Femur (tissue), 1 donor: ENCODE measurements around the gene DTNA.

ENCODE experiments used
- DNase-seq: peaks from one replicate; pipeline ENCODE4 v3.0.0-alpha.2; 2017

The DTNA gene

DNA sequence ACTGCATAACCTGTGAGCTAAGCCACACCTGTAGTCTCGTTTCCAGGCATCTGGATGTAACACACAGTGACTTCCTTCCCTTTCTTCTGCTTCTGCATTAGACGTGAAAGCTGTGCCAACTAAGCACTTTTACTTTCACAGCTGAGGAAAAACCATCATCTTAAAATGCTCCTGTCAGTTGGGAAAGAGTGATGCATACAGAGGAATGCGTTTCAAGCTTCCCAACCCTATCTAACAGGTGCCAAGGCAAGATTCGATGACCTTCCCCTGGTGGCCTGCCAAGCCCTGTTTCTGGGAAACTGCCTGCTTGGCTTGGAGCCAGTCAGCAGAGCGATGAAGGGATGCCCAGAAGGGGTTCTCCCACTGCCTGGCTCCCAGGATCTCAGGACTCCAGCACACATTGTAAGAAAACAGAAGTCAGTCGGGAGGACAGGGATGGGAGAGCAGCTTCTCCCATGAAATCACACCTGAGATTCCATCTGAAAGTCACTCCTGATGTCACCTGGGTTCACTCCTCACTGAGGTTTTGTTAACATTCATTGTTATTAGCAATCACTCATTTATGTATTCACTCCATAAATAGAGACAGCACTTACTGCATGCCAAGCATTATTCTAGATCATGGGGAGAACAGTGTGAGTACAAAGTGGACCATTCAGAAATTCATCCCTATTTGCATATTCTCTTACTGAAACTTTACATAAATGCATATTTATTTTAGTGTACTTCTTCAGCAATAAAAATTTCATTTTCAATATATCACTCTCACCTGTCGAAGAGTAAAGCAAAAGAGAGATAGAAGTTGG, 64.1 kb downstream of the DTNA start:
- peak; percentile 64 for DNase-seq

DNA sequence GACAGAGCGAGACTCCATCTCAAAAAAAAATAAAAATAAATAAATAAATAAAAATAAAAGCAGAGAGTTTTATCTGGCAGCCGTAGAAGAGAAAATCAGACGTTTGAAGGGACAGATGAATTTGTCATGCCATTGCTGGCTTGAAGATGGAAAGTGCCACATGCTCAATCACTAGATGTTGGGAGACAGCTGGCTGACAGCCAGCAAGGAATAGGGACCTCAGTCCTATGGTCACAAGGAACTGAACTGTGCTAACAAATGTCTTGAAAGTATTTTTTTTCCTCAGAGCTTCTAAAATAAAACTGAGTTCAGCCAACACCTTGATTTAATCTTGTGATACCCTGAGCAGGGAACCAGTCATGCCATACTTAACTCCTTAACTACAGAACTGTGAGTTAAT, 65.4 kb downstream of the DTNA start:
- DNase-seq = no peak

DNA sequence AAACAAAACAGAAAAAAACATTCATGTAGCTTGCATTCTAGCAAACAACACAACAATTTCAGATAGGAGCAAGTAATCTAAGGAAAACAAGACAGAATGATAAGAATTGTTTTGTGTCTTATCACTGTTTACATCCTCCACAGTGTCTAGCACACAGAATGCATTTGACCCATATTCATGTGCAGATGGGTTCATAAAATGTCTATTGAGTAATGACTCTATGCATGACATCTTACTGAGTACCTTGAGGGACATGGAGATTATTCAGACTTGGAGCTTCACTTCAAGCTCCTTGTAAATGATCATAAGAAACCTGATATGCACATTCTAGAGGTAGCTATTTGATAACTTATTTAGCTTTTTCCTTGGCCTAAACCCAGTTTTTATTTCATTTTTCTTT, 69.0 kb downstream of the DTNA start:
- no peak for DNase-seq

DNA sequence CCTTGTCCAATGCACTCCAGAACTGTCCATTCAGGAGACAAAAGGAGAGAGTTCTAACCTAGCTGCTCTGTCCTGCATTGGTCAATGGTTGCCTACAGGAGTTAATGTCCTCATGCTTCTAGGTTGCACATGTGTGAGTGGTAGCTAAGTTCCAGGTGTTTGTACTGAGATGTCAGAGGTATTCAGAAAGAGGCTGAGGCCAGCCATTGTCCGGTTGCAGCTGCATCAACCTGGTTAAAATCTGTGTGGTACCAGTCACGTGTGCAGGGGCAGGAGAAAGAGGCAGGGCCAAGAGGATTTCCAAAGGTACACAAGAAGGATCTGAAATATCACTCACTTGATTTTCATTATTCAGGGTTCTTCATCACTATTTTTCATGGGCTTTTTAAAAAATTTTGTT, 70.8 kb downstream of the DTNA start:
- no peak for DNase-seq

DNA sequence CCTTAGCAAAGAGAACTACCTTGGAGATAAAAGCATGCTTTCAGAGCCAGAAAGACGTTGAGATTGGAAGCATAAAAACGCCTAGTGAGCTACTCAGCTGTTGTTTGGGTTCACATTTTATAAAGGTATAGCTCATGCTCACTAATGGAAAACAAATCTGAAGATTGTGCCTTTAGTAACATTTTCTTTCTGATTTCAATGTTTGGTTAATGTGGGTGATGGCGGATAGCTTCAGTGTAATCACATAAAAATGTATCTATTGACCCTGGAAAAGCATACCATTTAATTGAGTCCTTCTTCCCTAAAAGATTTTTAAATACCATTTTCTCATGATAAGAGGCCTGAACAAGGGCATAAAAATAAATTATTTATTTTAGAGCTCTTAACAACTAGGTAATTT, 73.4 kb downstream of the DTNA start:
- DNase-seq = no peak

DNA sequence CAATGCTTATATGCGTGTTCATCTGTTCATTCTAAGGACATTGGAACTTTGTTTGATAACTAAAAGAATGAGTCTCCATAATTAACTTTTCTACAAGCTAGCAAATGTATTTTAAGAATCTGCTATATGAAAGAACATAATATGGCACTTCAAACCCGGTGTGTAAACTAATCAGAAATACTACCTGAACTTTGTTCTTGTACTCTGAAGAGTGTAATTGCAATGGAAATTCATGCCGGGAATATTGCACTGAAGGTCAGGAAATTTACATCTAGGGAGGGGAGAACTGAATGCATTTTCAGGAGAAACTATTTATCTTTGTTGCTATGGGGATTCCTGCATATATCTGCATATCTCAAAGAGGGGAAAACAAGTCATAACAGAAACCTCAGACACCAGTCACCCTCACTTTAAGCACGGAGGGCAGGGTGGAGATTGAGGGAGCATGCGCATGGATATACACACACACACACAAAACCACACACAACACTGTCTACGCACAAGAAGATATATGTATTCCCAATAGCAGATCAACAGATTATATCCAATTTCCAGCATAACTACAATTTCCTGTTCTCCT, 76.2 kb downstream of the DTNA start:
- no peak for DNase-seq

DNA sequence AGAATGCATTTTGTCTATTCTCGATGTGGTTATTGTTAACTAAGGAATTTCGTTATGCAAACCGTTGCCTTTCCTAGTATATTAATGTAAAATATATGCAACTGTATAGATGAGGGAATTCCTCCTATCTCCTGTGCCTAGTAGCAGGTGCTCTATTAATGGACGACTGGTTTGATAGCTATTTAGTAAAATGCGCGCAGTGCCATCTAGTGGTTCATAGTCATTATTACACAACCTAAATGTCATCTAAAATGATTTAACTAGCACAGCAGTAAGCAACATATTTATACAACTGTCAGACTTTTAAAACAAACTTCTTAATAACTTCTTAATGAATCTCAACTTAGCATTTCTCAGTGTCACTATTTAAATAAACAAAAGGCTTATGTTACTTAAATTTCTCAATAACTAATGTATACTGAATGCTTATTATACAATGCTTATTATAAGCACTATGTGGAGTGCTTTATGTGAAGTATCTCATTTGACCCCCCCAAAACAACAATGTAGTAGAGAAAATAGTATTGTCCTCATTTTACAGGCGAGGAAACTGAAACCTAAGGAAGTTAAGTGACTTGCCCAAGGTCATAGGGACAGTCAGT, 77.9 kb downstream of the DTNA start:
- DNase-seq = no peak

DNA sequence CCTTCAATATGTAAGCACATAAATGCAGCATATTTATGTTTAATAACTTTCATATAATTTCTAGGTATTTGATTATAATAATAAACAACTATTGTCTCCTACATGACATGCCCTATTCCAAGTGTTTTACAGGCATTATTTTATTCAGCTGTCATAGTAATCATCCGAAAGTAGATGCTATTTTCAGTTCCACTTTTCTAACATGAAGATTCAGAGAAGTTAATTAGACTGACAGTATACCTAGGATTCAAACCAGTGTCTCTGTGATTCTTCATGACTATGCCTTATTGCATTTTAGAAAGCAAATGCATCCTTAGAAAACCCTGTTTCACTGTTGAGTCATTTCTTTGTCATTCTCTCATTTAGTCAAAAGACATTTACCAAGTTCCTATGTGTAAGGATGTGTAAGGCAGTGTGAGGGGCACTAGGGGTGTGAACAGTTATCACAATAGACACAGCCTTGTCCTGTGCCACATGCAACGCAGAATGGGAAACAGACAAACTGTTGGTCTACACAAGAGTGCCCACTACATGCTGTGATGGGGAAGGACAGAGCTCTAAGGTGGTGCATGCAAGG, 79.8 kb downstream of the DTNA start:
- no peak for DNase-seq

DNA sequence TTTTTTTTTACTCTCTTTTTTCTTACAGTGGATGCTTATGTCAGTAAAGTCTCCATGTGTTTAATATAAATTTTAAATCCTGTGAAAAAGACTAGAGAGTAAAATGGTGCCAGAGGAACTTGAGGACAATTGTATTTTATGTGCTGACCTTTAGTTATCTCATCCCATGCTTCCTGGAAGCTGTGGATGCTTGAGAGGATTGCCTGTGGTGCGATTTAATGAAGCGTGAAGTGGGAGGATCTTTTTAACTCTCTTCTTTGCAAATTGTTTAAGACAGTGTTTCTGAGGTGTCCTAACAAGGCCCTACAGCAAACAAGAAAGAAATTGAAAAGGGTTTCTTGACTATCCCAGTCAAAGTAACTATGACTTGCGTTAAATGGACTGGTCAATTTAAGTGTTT, 84.2 kb downstream of the DTNA start:
- no peak for DNase-seq

DNA sequence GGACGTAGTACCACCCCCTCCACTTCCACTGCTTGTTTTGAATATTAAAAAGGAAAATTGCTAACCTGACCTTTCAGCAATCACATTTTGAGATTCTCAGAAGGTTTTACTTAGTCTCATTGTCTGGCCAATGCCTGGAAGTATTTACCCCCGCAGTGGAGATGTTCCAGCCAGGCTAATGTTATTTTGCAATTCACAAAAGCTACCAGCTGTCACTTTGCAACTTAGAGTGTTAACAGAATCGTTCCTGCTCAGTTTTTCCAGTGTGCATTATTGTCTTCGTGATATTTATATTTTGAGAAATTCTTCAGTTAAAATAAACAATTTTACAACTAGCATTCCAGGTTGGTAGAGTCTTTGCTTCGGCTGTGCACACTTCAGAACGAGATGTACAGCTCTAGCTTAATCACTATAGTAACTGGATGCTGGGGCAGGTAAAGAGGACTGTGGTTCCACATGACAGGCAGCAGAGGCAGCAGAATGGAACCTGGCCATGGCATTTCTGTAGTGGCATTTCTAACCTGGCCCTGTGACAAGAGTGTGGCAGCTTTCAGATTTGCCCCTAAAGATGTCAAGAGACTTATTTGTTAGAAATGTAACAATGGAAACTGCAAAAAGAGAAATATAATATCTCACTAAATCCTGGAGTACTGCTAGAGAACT, 85.1 kb downstream of the DTNA start:
- DNase-seq = no peak

DNA sequence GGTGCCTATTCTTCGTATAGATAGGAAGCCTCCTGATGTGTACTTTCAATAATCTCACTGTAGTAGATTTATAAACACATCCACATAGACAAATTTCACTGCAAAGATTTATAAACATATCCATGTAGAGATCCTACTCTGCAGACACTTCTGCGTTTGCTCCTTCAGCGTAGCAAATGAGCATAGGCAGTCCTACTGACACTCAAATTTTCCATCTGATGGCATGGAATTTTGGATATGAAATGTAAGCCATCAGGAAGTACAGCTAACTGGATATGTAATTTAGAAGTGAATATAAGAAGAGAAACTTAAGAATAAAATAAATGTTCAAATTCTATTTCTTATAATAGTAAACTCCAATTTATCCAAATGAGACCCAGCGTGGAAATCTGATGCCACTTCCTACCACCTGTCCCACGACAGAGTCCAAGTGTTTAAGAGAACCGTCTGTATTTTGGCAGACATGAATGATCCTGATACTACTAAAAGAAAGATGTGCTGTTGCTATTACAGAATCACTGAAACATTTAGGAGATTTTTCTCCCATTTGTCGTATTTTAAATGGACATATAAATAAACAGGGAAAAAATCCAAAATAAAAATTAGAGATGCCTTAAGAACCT, 86.0 kb downstream of the DTNA start:
- no peak for DNase-seq

DNA sequence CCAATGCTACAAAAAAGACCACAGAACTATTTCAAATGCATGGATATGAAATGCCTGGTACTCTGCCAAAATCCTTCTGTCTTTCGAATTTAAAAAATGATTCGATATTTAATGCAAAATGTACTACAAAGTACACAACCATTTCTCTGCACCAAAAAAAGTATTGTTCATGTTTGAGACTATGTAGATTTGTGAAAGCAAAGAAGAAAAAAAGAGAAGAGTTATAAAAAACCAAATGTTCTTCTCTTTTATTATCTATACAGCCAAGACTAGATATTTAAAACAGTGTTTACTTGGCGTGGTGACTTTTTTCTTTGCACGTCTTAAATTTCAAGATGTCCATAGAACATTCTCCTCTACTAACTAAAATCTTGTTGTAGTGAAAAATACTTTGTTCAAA, 89.2 kb downstream of the DTNA start:
- no peak for DNase-seq

DNA sequence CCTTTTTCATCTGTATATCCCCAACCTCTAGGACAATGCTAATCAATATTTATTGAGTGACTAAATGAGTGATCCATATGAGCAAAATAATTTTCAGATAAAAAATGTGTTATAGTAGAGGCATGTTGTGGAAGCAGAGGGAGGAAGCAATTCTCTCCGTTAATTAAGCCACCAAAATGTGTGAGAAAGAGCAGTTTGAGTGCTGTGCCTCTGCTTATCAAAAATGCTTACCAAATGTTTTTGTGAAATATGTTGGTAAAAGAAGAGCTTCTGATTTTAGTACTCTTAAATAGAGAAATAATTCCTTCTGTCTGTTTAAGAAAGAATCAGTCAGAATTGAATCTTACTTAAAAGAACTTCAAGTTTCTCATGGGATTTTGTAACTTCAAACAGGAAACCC, 90.3 kb downstream of the DTNA start:
- no peak for DNase-seq

DNA sequence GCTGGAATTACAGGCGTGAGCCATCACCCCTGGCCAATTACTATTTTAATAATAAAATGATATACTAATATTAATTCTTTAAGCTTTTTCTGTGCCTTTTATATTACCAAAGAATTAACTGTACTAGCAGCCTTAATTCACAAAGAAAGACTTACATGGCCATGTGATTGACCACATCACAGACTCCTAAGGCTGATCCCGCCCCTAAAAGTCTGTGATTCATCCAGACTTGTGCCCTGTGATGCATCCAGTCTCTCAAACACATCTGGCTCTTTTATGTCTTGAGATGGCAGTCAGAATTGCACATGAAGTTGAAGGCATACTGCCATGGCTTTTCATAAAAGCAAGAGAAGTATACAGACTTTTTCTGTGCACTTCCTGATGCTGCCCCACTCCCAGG, 91.7 kb downstream of the DTNA start:
- no peak for DNase-seq

DNA sequence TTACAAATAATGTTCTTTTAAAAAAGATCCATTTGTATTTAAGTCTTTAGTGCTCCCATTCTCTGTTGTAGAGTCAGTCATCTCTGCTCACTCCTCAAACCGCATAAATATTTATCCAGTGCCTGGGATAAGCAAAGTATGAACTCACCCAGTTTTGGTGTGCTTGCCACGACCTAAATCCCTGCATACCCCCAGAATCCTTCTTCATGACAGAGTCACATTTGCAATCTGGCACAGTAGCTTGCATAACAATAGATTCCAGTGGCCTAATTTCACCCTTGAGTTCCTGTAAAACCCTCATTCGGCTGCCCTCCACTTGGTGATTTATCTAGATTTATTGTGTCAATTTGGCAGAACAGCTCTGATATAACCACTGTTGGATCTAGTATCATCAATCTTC, 92.9 kb downstream of the DTNA start:
- no peak for DNase-seq

DNA sequence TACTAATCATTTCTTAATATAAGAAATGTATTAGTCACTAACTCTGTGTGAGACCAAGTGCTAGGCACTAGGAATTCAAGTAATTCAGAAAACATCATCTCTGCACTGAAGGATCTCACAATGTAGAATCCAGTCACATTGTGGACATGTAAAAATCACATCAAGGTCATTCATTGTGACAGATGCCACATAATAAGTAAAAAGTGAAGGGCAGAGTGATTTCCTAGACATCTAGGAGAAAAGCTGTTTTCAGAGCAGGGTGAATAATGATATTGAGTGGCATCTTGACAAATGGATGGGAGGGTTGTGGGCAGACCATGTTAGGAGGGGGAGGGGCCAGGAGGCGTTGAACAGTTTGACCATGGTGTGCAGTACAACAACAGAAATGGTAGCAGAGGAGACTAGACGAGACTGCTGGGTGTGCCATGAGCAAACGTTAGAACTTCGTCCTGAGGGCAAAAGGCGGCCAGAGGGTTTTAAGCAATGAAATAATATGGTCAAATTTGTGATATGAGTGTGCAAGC, 93.8 kb downstream of the DTNA start:
- DNase-seq = no peak

DNA sequence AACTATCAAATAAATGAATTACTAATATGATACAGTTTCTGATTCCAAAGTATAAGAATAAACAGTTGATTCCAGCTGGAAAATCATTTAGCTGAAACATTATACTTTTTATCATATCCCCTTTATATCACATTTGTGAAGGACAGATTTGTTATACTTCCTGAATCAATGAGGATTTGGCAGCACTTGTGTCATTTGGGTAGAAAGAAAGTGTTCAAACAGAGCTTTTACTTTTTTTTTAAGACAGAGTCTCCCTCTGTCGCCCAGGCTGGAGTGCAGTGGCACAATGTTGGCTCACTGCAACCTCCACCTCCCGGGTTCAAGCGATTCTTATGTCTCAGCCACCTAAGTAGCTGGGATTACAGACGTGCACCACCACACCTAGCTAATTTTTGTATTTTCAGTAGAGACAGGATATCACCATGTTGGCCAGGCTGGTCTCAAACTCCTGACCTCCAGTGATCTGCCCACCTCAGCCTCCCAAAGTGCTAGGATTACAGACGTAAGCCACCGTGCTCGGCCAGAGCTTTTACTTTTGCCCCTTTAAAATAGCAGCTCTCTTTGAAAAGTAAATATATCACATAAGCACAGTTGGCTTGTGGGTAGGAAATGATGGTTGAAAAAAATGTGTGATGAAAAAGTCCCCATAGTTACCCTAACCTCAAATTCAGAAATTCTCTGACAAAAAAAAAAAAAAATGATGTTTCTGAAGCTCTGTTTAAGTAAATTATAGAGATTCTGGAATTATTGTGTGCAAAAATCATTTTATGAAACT, 95.2 kb downstream of the DTNA start:
- no peak for DNase-seq

DNA sequence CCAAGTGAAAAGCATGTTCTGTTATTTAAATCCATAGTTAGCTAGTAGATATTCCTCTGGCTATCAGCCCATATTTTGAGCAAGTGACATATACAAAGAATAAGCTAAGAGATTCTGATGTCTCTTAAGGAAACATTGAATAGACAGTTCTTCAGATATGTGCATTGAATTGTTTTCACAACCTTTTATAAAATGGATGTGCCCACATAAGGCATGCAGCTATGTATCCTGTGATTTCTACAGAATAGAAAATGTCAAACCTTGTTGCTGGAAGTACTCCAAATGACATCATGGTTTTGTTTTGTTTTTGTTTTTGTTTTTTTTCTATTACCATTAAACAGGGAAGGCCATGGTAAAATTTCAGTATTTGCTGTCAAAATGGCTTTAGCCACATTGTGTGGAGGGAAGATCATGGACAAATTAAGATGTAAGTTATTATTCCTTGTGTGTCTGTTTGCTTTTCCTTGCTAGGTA, 95.8 kb downstream of the DTNA start:
- DNase-seq = no peak

DNA sequence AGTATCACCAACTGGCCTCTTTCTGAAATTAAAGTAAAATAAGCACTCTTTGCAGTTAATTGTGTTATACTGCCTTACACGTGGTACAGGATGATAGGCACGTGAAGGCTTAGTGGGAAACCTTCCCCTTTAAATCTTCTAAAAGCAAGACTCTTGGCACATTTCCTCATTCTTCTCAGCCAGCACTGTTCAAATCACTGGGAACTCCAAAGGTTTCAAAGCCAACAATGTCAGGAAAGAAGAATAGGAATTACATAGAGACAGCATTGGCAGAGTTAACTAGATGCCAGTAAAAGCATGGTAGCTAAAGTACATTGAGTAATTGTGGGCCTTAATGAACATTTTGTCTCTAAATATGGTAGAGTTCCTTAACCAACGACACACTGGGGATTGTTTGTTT, 96.4 kb downstream of the DTNA start:
- no peak for DNase-seq

DNA sequence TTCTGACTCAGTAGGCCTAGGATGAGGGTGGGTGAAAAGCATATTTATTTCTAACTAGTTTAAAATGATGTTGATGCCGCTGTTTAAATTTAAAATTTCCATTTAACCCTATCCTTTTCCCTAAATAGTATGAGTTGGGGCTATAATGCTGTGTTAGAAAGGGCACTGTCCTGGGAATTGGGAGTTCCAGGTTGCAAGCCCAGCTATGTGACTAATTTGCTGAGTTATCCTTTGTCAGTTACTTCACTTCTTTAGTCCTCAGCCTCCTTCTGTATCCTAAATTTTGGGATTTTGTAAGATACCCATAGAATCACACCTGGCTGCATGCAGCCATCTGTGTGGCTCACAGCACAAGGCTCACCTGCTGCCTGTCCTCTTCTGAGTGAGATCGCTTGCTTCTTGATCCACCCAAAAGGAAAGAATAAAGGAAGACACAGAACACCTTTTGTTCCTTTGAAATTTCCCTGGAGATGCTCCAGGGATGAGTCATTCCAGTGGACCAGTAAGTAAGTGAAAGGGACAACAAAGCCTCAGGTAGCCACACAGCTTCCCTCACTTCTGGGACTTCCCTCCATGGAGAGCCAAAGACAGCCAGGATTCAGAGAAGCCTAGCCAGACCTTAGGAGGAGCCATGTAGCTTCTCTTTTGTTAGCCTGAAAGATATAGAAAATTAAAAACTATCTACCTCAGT, 97.2 kb downstream of the DTNA start:
- no peak for DNase-seq

DNA sequence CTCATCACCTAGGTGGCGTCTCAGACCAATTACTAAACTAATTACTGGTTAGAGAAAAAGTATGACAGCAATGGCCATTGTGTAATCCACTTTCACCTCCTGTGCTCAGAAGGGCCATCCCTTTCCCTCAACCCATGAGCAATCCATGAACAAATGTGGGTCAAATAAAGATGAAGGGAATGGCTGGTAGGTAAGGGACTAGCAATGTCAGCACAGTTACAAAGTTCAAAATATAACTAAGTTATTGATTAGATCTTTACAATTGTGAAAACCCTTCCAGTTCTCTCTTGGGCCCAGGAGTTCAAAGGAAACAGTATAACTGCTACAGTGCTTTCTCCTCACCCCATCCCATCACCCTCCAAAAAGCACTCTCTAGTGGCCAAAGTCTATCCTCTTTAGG, 98.3 kb downstream of the DTNA start:
- DNase-seq = no peak
